Left kidney (tissue), 2 donors: Measurements from ENCODE around the gene HTR2B. TPM values are rescaled to one million over a fixed set of nuclear protein-coding genes. Genes with fewer than 3 reads are reported as not detected.
"Not testable (repeated sequence)": the region's sequence is repeated elsewhere in the genome, so short reads cannot be mapped to it uniquely, and the experiment has no call there.

Source experiments
- DNase-seq: peaks from one replicate; pipeline ENCODE4 v3.0.0-alpha.2; 2013
- polyA plus RNA-seq: library from polyadenylated mRNA; unstranded; fragments of 120-200 nt; gene quantifications from one replicate; pipeline ENCODE4 v1.2.1, GENCODE V29; 2013; ENCODE audit not compliant: insufficient read length

Gene HTR2B
- polyA plus RNA-seq, 1 donor, result 16.3 TPM

DNA sequence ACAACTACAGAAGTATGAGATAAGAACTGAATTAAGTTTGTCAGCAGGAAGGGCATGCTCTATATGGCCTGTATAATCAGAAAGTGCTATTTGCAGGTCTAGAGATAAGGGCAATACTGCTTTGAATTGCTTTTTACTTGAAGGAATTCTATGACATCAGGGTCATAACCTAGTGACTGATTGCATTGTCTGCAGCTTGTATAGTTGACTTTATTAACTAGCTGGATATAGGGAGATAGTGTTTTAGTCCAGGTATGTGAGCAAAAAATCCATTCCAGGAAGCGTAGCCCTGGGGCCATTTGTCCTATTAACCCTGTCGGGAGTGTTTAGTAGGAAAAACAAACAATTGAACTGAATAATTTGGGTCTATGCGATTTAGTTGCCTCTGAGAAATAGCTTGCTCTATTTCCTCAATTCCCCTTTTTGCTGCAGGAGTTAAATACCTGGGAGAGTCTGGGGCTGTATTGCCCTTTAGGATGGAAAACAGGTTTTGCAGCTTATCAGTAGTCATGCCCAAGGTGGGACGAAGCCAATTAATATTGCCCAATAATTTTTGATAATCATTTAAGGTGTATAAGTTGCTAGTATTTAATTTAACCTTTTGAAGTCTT, 30.0 kb downstream of the HTR2B start:
- DNase-seq, result no peak

DNA sequence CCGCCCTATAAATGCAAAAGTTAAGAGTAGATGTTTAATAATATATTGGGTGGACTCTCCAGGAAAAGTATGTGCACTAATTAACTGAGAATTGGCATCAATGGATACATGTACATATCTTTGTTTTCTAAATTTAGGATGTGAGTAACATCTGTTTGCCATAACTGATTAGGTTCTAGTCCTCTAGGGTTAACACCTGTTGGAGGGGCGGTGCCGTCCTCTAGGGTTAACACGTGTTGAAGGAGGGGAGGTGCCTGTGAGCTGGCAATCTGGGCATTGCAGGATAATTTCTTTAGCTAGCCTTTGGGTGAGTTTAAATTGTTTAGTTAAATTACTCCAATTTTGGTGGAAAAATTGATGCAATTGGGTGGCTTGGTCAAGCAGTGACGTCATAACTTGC, 30.9 kb downstream of the HTR2B start:
- no peak for DNase-seq

DNA sequence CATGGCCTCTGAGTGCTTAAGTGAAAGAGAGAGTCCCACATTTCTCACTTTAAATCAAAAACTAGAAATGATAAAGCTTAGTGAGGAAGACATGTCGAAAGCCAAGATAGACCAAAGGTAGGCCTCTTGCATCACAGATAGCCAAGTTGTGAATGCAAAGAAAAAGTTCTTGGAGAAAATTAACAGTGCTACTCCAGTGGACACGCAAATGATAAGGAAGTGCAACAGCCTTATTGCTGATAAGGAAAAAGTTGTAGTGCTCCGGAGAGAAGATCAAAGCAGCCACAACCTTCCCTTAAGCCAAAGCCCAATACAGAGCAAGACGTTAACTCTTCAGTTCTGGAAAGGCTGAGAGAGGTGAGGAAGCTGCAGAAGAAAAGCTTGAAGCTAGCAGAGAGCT, 36.1 kb downstream of the HTR2B start:
- DNase-seq, result no peak

DNA sequence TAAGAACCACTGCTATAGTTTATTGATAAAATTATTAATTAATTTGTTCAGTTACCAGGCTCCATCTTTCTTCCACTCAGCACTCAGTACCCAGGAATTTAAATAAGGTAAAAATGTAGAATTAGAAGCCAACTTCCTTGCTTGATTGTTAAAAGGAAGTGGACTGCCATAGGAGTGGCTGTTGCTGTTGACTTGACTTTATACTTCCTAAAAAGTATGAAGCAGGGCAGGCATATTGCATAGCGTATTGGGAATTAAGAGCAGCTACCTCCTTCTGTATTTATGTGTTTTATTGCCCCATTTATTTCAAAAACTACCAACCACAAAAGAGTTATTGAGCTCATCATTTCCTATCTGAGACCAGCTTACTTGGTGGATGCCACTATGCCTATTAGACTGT, 40.3 kb downstream of the HTR2B start:
- DNase-seq, result no peak

DNA sequence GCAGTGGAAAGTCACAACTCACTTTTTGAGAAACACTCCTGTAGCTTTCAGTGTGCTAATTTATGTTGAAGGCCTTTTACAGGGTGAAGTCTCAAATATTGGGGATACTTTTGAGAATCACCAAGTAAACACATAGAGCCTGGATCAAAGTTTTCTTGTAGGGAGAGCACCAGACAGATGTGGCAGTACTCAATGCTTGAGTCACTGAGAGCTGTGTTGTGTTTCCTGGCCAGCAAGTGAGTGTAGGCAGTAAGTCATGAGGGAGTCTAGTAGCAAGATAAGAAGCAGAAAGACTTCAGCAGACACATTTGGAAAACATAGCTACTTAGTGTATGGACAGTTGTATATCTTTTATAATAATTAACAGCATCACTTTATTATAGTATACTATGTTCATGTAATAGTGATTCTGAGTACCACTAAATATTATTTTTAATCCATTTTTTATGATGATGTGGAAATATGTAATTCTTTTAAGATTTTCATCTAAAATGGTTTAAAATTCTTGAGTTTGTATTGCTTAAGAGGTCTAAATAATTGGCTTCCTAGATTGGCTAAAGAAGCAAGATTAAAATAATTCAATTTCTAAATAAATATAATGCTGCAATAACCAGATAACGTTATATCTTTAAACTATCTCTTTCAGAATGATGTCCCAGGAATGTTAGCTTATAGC, 55.3 kb downstream of the HTR2B start:
- no peak for DNase-seq

DNA sequence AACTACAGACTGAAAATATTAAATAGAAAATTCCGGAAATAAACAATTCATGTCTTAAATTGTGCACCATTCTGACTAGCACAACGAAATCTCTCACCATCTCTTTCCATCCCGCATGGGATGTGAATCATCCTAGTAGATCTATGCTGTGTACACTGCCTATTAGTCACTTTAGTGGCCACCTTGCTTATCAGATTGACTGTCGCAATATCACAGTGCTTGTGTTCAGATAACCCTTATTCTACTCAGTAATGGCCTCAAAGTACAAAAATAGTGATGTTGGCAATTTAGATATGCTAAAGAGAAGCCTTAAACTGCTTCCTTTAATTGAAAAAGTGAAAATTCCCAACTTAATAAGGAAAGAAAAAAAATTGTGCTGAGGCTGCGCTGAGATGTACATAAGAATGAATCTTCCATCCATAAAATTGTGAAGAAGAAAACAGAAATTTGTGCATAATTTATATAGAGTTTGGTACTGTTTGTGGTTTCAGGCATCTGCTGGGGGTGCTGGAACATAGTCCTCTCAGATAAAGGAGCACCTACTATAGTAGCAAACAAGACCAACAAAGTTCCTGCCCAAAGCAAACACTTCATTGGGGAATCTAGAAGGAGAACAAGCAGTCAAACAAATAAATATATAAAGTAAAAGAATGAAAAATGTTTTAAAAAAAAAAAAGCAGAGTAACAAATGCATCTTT, 56.2 kb downstream of the HTR2B start:
- no peak for DNase-seq

DNA sequence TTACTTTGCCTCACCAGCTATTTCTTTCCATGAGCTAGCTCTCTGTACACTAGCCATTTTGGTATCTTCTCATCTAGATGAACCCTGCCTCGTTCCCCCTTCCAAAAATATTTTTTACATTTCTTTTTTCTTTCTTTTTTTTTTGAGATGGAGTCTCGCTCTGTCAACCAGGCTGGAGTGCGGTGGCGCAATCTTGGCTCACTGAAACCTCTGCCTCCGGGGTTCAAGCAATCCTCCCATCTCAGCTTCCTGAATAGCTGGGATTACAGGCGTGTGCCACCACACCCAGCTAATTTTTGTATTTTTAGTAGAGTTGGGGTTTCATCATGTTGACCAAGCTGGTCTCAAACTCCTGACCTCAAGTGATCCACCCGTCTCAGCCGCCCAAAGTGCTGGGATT, 57.3 kb downstream of the HTR2B start:
- DNase-seq, result not testable (repeated sequence)

DNA sequence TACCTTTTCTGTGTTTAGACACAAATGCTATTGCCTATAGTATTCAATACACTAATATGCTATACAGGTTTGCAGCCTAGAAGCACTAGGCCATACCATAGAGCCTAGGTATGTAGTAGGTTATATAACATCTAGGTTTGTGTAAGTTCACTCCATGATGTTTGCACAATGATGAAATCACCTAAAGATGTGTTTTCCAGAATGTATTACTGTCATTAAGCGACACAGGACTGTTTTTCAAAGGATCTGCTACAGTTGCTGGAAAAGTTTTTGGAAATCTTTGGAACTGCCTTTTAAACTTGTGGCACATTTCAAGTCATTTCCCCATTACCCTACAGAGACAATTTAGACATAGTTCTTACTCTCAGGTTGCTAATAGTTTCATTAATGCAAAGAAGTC, 58.9 kb downstream of the HTR2B start:
- no peak for DNase-seq

DNA sequence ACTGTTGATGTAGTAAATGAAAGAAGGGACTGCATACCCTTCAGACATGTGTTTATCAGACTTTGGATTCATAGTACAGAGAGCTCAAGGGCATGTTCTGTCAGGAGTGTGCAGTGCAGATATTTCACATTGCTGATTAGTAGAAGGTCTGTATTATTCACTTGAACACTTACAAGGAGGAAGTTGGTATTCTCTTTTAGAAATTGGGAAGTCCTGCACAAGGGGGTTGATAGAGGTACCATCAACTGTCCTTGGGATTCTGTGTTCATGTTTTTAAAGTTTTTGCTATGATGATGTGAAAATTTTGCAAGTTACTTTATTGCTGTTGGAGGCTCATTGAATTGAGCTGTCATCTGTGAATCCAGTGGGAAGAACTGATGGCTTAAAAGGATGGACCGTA, 61.5 kb downstream of the HTR2B start:
- no peak for DNase-seq

DNA sequence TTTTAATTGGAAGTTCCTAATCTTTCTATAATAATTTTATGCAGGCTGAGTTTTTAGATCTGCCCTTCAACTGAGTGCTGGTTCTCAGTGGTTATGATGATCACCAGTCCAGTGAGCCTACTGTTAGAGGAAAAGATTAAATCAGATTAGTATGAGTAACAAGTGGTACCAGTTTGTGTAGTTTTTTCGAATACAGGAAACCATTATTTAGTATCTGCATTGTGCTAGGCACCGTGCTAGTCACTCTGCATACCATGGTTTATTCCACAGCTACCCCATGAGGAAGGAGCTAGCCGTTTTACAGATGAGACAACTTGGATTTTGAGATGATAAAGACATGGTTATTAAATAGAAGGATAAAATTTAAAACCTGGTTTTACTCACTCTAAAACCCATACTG, 62.1 kb downstream of the HTR2B start:
- DNase-seq, result no peak

DNA sequence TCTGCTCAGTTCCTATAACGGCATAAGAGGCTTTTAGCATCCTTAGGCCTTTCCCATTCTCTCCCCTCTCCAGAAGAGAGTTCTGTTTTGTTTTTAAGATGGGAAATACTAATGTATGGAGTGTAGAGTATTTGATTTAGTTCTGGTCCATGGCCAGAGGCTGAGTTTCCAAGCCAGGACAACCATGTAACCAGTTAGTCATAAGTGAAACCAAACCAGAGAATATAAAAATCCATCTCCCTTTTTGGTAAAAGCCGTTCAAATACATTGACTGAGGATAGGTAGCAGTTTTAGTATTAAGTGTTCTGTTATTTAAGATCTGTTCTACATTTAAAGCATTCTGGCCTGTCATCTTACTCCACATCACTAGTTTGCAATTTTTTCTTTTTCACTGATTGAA, 65.1 kb downstream of the HTR2B start:
- DNase-seq, result no peak

DNA sequence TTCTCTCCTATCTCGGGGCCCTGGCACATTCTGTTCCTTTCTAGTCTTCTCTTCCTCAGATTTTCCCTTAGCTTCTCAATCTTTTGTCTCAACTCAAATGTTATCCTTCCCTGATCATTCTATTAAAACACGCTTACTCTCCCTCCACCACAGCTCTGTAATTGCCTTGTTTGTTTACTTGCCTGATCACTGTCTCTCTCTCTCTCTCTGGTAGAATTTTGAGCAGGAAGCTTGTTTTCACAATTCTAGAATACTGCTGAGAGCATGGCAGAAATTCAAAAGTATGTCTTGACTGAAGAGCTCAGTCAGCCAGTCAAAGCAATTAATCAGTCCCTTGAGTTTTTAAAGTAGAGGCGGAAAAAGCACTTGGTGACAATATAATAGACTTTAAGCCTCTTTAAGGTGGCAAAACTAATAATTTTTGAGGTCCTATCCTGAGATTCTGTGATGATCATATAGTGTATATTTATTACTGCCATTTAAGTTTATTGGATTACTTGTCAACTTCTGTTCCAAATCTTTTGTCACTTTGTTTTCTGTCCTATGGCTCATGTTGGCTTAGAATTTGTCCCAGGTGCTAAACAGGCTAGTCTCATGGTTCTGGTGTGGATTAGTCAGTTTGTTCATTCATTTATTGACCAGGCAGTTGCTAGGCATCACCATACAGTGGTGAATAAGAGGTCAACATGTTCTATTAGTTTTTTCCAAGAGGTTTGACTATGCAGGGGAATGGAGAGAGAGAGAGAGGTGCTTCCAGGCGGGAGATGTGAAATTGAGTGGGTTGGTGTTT, 65.9 kb downstream of the HTR2B start:
- no peak for DNase-seq

Other genes starting within 250 kb of the HTR2B start
- gene GPR55, start 199.8 kb downstream of the HTR2B start, polyA plus RNA-seq, result 0.17 TPM
- gene SPATA3, start 128.9 kb downstream of the HTR2B start, polyA plus RNA-seq, result not detected
- 4.0 TPM for gene C2orf72, start 87.5 kb downstream of the HTR2B start, polyA plus RNA-seq
- gene PSMD1, start 68.2 kb downstream of the HTR2B start, polyA plus RNA-seq, result 111 TPM
- gene ARMC9, start 73.6 kb upstream of the HTR2B start, polyA plus RNA-seq, result 27.3 TPM